HEK293 (cell line): ENCODE results near the gene ITPRIPL1.

Experiments
- CTCF ChIA-PET: fragments of 350-600 bp; formaldehyde crosslinking; extraction: SDS; loops from one replicate; lab custom pipeline; 2021; ENCODE audit warnings: antibody characterized with exemption; lab: Yijun Ruan, JAX
- POLR2A ChIA-PET: fragments of 300-600 bp; formaldehyde crosslinking; extraction: SDS; loops from one replicate; lab custom pipeline; 2020; ENCODE audit warnings: antibody characterized with exemption, inconsistent platforms; lab: Yijun Ruan, JAX
- H3K27ac ChIP-seq: fragments of 200-500 bp; sonication (Bioruptor generic); 2 replicates; pipeline ENCODE4 v1.5.1; 2014; ENCODE audit warnings: low read depth, low read length, control low read depth, inconsistent platforms; ENCODE audit errors: extremely low read depth
- H3K36me3 ChIP-seq, 2 experiments: fragments of 200-500 bp in 1 of 2; sonication (Bioruptor generic) in 1 of 2; 1 replicate in 1 of 2; 2 replicates in 1 of 2; pipeline ENCODE4 v1.5.1; 2014 to 2017; ENCODE audit warnings: inconsistent platforms in 2 of 2, low read length in 2 of 2; ENCODE audit not compliant: control insufficient read depth in 2 of 2, insufficient read depth in 1 of 2
- H3K4me1 ChIP-seq: fragments of 200-500 bp; sonication (Bioruptor generic); 2 replicates; pipeline ENCODE4 v1.5.1; 2014; ENCODE audit warnings: mild to moderate bottlenecking, low read length, inconsistent platforms; ENCODE audit not compliant: control insufficient read depth, insufficient read depth
- H3K4me3 ChIP-seq: 2 replicates; pipeline ENCODE4 v1.5.1; 2011; ENCODE audit warnings: low read depth, mild to moderate bottlenecking, control low read depth, low read length, moderate library complexity
- H3K9me3 ChIP-seq: fragments of 200-500 bp; sonication (Bioruptor generic); 2 replicates; pipeline ENCODE4 v1.5.1; 2014; ENCODE audit warnings: low read depth, low read length, inconsistent platforms; ENCODE audit not compliant: control insufficient read depth, insufficient read depth
- EGR2 ChIP-seq: fragments of 450-650 bp; formaldehyde crosslinking; IDR thresholded peaks from 2 replicates; pipeline ENCODE4 v1.5.1; 2016; ENCODE audit warnings: low read depth, missing biosample characterization, missing genetic modification characterization
- HIC1 ChIP-seq: fragments of 450-650 bp; formaldehyde crosslinking; IDR thresholded peaks from 2 replicates; pipeline ENCODE4 v1.5.1; 2016; ENCODE audit warnings: missing biosample characterization, missing genetic modification characterization
- KLF1 ChIP-seq: fragments of 450-650 bp; formaldehyde crosslinking; IDR thresholded peaks from 2 replicates; pipeline ENCODE4 v1.5.1; 2016; ENCODE audit warnings: missing biosample characterization, missing genetic modification characterization
- KLF8 ChIP-seq: fragments of 450-650 bp; formaldehyde crosslinking; IDR thresholded peaks from 2 replicates; pipeline ENCODE4 v1.5.1; 2016; ENCODE audit warnings: missing biosample characterization, missing genetic modification characterization
- SCRT1 ChIP-seq: fragments of 450-650 bp; formaldehyde crosslinking; IDR thresholded peaks from 2 replicates; pipeline ENCODE4 v1.5.1; 2016; ENCODE audit warnings: missing biosample characterization, missing genetic modification characterization, borderline replicate concordance
- ZBTB49 ChIP-seq: fragments of 450-650 bp; formaldehyde crosslinking; IDR thresholded peaks from 2 replicates; pipeline ENCODE4 v1.5.1; 2016; ENCODE audit warnings: missing biosample characterization, missing genetic modification characterization, low read depth
- ZFP69B ChIP-seq: fragments of 450-650 bp; formaldehyde crosslinking; IDR thresholded peaks from 2 replicates; pipeline ENCODE4 v1.5.1; 2016; ENCODE audit warnings: missing biosample characterization, missing genetic modification characterization
- ZNF140 ChIP-seq: fragments of 450-650 bp; formaldehyde crosslinking; IDR thresholded peaks from 2 replicates; pipeline ENCODE4 v1.5.1; 2016; ENCODE audit warnings: missing biosample characterization, missing genetic modification characterization
- ZNF175 ChIP-seq: fragments of 450-650 bp; formaldehyde crosslinking; IDR thresholded peaks from 2 replicates; pipeline ENCODE4 v1.5.1; 2016; ENCODE audit warnings: missing biosample characterization, missing genetic modification characterization
- ZNF23 ChIP-seq: fragments of 450-650 bp; formaldehyde crosslinking; IDR thresholded peaks from 2 replicates; pipeline ENCODE4 v1.5.1; 2016; ENCODE audit warnings: missing biosample characterization, missing genetic modification characterization, borderline replicate concordance
- ZNF266 ChIP-seq: fragments of 450-650 bp; formaldehyde crosslinking; IDR thresholded peaks from 2 replicates; pipeline ENCODE4 v1.5.1; 2016; ENCODE audit warnings: missing biosample characterization, missing genetic modification characterization, low read depth
- ZNF391 ChIP-seq: fragments of 450-650 bp; formaldehyde crosslinking; IDR thresholded peaks from 2 replicates; pipeline ENCODE4 v1.5.1; 2016; ENCODE audit warnings: low read depth, missing biosample characterization, missing genetic modification characterization, borderline replicate concordance
- ZNF544 ChIP-seq: fragments of 450-650 bp; formaldehyde crosslinking; IDR thresholded peaks from 2 replicates; pipeline ENCODE4 v1.5.0; 2017; ENCODE audit warnings: missing biosample characterization, missing genetic modification characterization
- ZNF549 ChIP-seq: fragments of 450-650 bp; IDR thresholded peaks from 2 replicates; pipeline ENCODE4 v1.5.1; 2018; ENCODE audit warnings: missing biosample characterization, missing genetic modification characterization, mild to moderate bottlenecking, inconsistent platforms, moderate library complexity
- ZNF654 ChIP-seq: fragments of 450-650 bp; formaldehyde crosslinking; IDR thresholded peaks from 2 replicates; pipeline ENCODE4 v1.5.1; 2016; ENCODE audit warnings: low read depth, missing biosample characterization, missing genetic modification characterization
- ZNF791 ChIP-seq: fragments of 450-650 bp; formaldehyde crosslinking; IDR thresholded peaks from 2 replicates; pipeline ENCODE4 v1.5.1; 2016; ENCODE audit warnings: missing biosample characterization, missing genetic modification characterization
- ZSCAN4 ChIP-seq: fragments of 450-650 bp; formaldehyde crosslinking; IDR thresholded peaks from 2 replicates; pipeline ENCODE4 v1.5.1; 2017; ENCODE audit warnings: missing biosample characterization, missing genetic modification characterization

ITPRIPL1 gene

GRCh38 chr2:96325041-96325883 is at the start of gene ITPRIPL1:
TSS of gene ITPRIPL1 (plus strand) at chr2:96325317. CDS start at chr2:96325840, 523 bp downstream.
- Histone ChIP-seq H3K9me3 (no peaks in the 10 kb centered on the region), H3K4me3 (peak within 1 kb of the TSS; percentile 36), H3K27ac (no peak within 1 kb of the TSS), H3K36me3 (peaks cover 0 to 21% of the 10 kb centered on the region in 2 experiments; a peak in 1 of 3 replicates), H3K4me1 (0 out of 2 replicates have a peak, but pooled peaks cover 4% of the 10 kb centered on the region)
- no peak for TF ChIP-seq ZNF23 (tag by site-specific recombination)
- TF ChIP-seq ZNF549 (tag by site-specific recombination): no peak
- no peak for TF ChIP-seq ZNF175 (tag by site-specific recombination)
- TF ChIP-seq EGR2 (tag by site-specific recombination): no peak
- no peak for TF ChIP-seq KLF1 (tag by site-specific recombination)
- TF ChIP-seq SCRT1: no peak
- TF ChIP-seq ZFP69B (tag by site-specific recombination): no peak
- TF ChIP-seq ZSCAN4 (tag by site-specific recombination): no peak
- no peak for TF ChIP-seq ZNF140
- no peak for TF ChIP-seq KLF8 (tag by site-specific recombination)
- no peak for TF ChIP-seq HIC1 (tag by site-specific recombination)
- no peak for TF ChIP-seq ZNF391 (tag by site-specific recombination)
- TF ChIP-seq ZNF544 (tag by site-specific recombination): no peak
- no peak for TF ChIP-seq ZNF791
- no peak for TF ChIP-seq ZNF266 (tag by site-specific recombination)
- no peak for TF ChIP-seq ZBTB49 (tag by site-specific recombination)
- ChIA-PET POLR2A (no interaction called here), CTCF (no interaction called here)

GRCh38 chr2:96276787-96277499 is 48.2 kb upstream of the ITPRIPL1 start:
- ChIA-PET POLR2A (interaction anchor here (0.6 to 3.7 kb wide), 2 partner anchors 10 to 17 kb away, joined by 6 to 11 read pairs; partner anchors contain the start of genes CIAO1 and TMEM127), CTCF (interaction anchor here (0.6 to 2.0 kb wide), 4 partner anchors 35 to 629 kb away, joined by 3 to 5 read pairs (median 4); no protein-coding TSS in a partner anchor)
- Histone ChIP-seq H3K4me3 (no peak overlapping the region), H3K36me3 (peaks cover 52 to 85% of the 10 kb centered on the region in 2 experiments), H3K27ac (no peak overlapping the region), H3K4me1 (no peaks in the 10 kb centered on the region), H3K9me3 (no peaks in the 10 kb centered on the region)
- TF ChIP-seq ZNF654 (tag by site-specific recombination): no peak
